Measurements from ENCODE around the gene FIZ1. TPM values are rescaled to one million over a fixed set of nuclear protein-coding genes. Genes with fewer than 3 reads are reported as not detected.

The FIZ1 gene
- polyA plus RNA-seq (ENCODE audit: insufficient read depth in 1 of 5, insufficient read length in 5 of 5, low replicate concordance in 1 of 5): 10 to 100 TPM; 16.3 to 24.9 (median 19.1) TPM
- long read RNA-seq, donor 1, full-length matches to known transcripts: 14 of 14 reads
- long read RNA-seq, donor 1, partial matches to known transcripts: 0 of 14 reads
- long read RNA-seq, donor 1, other reads (novel, unspliced or antisense): 0 of 14 reads
- long read RNA-seq, donor 2, full-length matches to known transcripts: 4 of 4 reads
- long read RNA-seq, donor 2, partial matches to known transcripts: 0 of 4 reads
- long read RNA-seq, donor 2, other reads (novel, unspliced or antisense): 0 of 4 reads
- long read RNA-seq, donor 3, full-length matches to known transcripts: 12 of 18 reads
- long read RNA-seq, donor 3, partial matches to known transcripts: 6 of 18 reads
- long read RNA-seq, donor 3, other reads (novel, unspliced or antisense): 0 of 18 reads
- long read RNA-seq, donor 4, full-length matches to known transcripts: 4 of 13 reads
- long read RNA-seq, donor 4, partial matches to known transcripts: 9 of 13 reads
- long read RNA-seq, donor 4, other reads (novel, unspliced or antisense): 0 of 13 reads
- long read RNA-seq, donor 5, full-length matches to known transcripts: 7 of 7 reads
- long read RNA-seq, donor 5, partial matches to known transcripts: 0 of 7 reads
- long read RNA-seq, donor 5, other reads (novel, unspliced or antisense): 0 of 7 reads
- long read RNA-seq, donor 6, full-length matches to known transcripts: 3 of 3 reads
- long read RNA-seq, donor 6, partial matches to known transcripts: 0 of 3 reads
- long read RNA-seq, donor 6, other reads (novel, unspliced or antisense): 0 of 3 reads
- long read RNA-seq, donor 7, full-length matches to known transcripts: 8 of 291 reads
- long read RNA-seq, donor 7, partial matches to known transcripts: 277 of 291 reads
- long read RNA-seq, donor 7, other reads (novel, unspliced or antisense): 6 of 291 reads
- long read RNA-seq, donor 8, partial matches to known transcripts: 0 of 3 reads
- long read RNA-seq, donor 8, other reads (novel, unspliced or antisense): 0 of 3 reads

GRCh38 chr19:55599468-55599841 lies at the start of gene FIZ1:
FIZ1 (minus strand) TSS chr19:55599517; CDS start chr19:55597865, 1,652 bp downstream.
- peak; percentile 99 for DNase-seq

GRCh38 chr19:55648585-55649267 lies 49.4 kb upstream of the FIZ1 start:
- DNase-seq: no peak

- peak; percentile 69 to 86 for DNase-seq
Observed at GRCh38 chr19:55647732-55648584, 48.6 kb upstream of the FIZ1 start, which contains the start of gene CCDC106. CCDC106 (plus strand) TSS chr19:55648212; CDS start chr19:55649047, 835 bp downstream.

- DNase-seq: no peak
Observed at GRCh38 chr19:55646889-55647731, 47.8 kb upstream of the FIZ1 start.

GRCh38 chr19:55645512-55645881 lies 46.2 kb upstream of the FIZ1 start:
- no peak for DNase-seq

- no peak for DNase-seq
Observed at GRCh38 chr19:55644842-55645511, 45.7 kb upstream of the FIZ1 start.

- DNase-seq: no peak
Observed at GRCh38 chr19:55644191-55644833, 45.0 kb upstream of the FIZ1 start.

- DNase-seq: no peak
Observed at GRCh38 chr19:55643887-55644176, 44.5 kb upstream of the FIZ1 start.

GRCh38 chr19:55643003-55643886 lies 43.9 kb upstream of the FIZ1 start, which contains the start of gene ZNF581:
ZNF581 (plus strand) TSS chr19:55643649; CDS start chr19:55644572, 923 bp downstream.
- peak; percentile 48 to 63 for DNase-seq

GRCh38 chr19:55642153-55643002 lies 43.1 kb upstream of the FIZ1 start:
- DNase-seq: no peak

GRCh38 chr19:55641426-55642152 lies 42.3 kb upstream of the FIZ1 start:
- no peak for DNase-seq

- DNase-seq: peak; percentile 60 to 71
Observed at GRCh38 chr19:55640577-55641425, 41.5 kb upstream of the FIZ1 start, which contains the start of gene ZNF580. ZNF580 (plus strand) TSS chr19:55641002; CDS start chr19:55642509, 1,507 bp downstream.

- peak; percentile 51 to 56 for DNase-seq
Observed at GRCh38 chr19:55640043-55640576, 40.8 kb upstream of the FIZ1 start.

GRCh38 chr19:55638864-55639359 lies 39.6 kb upstream of the FIZ1 start:
- DNase-seq: no peak
